ENCODE results near the gene FMN1.

DNA sequence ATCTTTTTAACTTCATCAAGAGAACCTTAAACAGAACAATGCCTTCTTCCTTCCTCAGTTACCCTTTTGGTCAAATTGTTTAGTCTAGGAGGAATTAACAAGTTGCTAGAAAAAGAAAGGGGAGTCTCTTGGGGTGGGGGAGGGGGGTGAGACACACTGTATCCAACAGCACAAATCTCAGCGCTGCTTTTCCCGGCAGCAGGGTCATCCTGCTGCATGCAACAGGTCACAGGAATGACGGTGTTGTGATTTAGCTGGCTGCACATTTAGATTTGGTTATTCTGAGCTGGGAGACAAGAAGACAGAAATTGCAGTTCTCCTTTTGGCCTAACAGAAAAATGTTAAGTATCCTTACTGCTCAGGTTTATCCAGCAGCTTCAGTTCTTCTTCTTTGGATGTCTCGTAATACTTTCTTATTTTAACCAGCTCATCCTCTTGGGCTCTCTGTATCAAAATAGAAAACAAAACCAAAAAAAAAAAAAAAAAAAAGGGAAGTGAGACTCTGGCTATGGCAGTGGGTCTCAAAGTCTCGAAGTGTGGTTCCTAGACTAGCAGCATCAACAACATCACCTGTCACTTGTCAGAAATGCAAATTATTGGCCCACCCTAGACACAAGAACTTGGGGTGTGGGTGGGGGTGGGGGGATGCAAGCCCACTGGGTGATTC lies 286.2 kb downstream of the FMN1 start:
- no peak for TF ChIP-seq CHD2 (IDR thresholded peaks at IDR 0.05; ENCODE audit: low read length, partially characterized antibody)
- TF ChIP-seq CHD4 (IDR thresholded peaks at IDR 0.05; ENCODE audit: borderline replicate concordance), result no peak
- TF ChIP-seq, protein P1, sequence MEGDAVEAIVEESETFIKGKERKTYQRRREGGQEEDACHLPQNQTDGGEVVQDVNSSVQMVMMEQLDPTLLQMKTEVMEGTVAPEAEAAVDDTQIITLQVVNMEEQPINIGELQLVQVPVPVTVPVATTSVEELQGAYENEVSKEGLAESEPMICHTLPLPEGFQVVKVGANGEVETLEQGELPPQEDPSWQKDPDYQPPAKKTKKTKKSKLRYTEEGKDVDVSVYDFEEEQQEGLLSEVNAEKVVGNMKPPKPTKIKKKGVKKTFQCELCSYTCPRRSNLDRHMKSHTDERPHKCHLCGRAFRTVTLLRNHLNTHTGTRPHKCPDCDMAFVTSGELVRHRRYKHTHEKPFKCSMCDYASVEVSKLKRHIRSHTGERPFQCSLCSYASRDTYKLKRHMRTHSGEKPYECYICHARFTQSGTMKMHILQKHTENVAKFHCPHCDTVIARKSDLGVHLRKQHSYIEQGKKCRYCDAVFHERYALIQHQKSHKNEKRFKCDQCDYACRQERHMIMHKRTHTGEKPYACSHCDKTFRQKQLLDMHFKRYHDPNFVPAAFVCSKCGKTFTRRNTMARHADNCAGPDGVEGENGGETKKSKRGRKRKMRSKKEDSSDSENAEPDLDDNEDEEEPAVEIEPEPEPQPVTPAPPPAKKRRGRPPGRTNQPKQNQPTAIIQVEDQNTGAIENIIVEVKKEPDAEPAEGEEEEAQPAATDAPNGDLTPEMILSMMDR (IDR thresholded peaks at IDR 0.05), result no peak
- TF ChIP-seq, protein P2, sequence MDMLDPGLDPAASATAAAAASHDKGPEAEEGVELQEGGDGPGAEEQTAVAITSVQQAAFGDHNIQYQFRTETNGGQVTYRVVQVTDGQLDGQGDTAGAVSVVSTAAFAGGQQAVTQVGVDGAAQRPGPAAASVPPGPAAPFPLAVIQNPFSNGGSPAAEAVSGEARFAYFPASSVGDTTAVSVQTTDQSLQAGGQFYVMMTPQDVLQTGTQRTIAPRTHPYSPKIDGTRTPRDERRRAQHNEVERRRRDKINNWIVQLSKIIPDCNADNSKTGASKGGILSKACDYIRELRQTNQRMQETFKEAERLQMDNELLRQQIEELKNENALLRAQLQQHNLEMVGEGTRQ (IDR thresholded peaks at IDR 0.05), result no peak
- TF ChIP-seq KDM5A (IDR thresholded peaks at IDR 0.05), result no peak
- TF ChIP-seq POLR2A (IDR thresholded peaks at IDR 0.05; ENCODE audit: low read length), result no peak

Measured in A549 (cell line).